ENCODE measurements around the gene CD164.

Gene CD164

DNA sequence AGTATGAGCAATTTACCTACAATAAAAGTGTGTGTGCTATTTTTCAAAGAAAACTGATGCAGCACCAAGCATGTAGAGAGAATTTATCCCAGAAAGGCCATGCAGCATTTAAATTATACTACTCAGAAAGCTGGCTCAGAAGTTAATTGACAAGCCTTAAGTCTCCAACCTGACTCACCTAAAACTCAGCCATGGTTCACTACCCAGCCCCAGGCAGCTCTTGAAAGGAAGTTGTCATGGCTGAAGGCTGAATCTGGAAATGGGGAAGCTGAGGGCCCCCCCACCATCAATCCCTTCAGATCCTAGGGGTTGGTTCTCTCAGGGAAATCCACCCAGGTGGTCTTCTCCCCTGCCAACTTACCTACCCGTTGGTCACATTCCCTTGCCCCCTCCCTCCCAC is 38.5 kb upstream of the CD164 start:
- H3K36me3 ChIP-seq: peaks cover 0 to under 1% (median 0%) of the 10 kb centered on the region in 3 donors
- no peak for DNase-seq
- TF ChIP-seq CTCF (IDR thresholded peaks at IDR 0.05): no peak
- H3K4me1 ChIP-seq: no peaks in the 10 kb centered on the region
- H3K27ac ChIP-seq: no peak overlapping the region
- no peaks in the 10 kb centered on the region for H3K9me3 ChIP-seq
- no peak overlapping the region for H3K4me3 ChIP-seq
- H3K27me3 ChIP-seq: no peaks in the 10 kb centered on the region
- intact Hi-C loops (cut with DNase I; ENCODE audit: low total_unique reads): no loop called here

DNA sequence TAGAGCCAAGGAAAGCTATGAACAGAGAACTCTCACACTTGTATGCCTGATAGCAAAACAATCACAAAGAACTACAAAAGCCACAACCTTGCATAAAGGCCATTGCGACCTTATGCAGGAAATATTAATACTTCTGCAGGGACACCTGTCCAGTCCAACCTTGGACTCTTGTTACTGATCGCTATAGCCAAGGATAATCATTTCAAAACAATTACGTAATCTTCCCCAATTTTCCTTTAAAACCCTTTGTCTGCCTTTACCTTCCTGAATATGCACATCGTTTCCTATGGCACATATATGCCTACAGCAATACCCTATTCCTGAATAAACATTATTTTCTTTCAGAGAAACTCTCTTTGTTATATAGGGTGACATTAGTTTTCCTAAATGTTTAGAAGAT is 35.4 kb upstream of the CD164 start:
- no peak for TF ChIP-seq CTCF (IDR thresholded peaks at IDR 0.05)
- intact Hi-C loops (cut with DNase I; ENCODE audit: low total_unique reads): no loop called here

DNA sequence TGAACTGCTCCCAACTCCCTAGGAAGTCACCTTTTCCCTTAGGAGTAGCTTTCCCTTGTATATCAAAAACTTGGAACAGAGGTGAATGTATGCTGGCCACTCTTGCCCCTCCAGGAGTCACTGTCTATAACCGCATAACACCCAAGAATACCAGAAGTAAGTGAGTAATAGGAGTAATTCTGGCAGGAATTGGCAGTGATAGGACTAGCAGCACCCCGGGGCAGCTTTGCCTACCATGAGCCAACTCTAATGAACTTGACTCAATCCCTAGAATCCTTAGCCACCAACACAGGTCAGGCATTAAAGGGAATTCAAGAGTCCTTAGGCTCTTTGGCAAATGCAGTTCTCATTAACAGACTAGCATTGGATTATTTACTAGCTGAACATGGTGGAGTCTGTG is 28.8 kb upstream of the CD164 start:
- Histone ChIP-seq H3K4me3 (no peak overlapping the region), H3K9me3 (no peaks in the 10 kb centered on the region), H3K36me3 (peaks cover 0 to 5% (median 0%) of the 10 kb centered on the region in 3 donors), H3K27ac (no peak overlapping the region), H3K27me3 (no peaks in the 10 kb centered on the region), H3K4me1 (no peaks in the 10 kb centered on the region)
- no peak for TF ChIP-seq CTCF (IDR thresholded peaks at IDR 0.05)
- intact Hi-C loops (cut with DNase I; ENCODE audit: low total_unique reads): no loop called here
- DNase-seq: no peak

More for the DNA sequence above, 35.4 kb upstream of the CD164 start:
- Histone ChIP-seq H3K4me3 (no peak overlapping the region), H3K4me1 (no peaks in the 10 kb centered on the region), H3K27ac (no peak overlapping the region), H3K36me3 (peaks cover 0 to 5% (median 0%) of the 10 kb centered on the region in 3 donors), H3K27me3 (no peaks in the 10 kb centered on the region), H3K9me3 (no peaks in the 10 kb centered on the region)
- DNase-seq: no peak

DNA sequence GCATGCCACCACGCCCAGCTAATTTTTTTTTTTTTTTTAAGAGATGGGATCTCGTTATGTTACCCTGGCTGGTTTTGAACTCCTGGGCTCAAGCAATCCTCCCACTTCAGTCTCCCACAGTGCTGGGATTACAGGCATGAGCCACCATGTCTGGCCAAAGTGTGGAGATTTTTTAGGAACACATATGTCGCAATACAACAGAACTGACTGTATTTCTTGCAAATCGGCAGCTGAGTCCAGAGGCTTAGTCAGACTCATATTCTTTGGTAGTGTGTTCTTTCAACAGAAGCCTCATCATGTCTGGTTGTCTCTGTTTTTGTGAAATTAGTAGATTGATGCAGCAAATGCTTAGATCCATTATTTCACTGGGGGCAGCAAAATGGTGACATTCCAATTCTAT is 23.9 kb upstream of the CD164 start:
- intact Hi-C loops (cut with DNase I; ENCODE audit: low total_unique reads): no loop called here
- H3K36me3 ChIP-seq: no peaks in the 10 kb centered on the region
- H3K27ac ChIP-seq: no peak overlapping the region
- no peak for TF ChIP-seq CTCF (IDR thresholded peaks at IDR 0.05)
- no peaks in the 10 kb centered on the region for H3K27me3 ChIP-seq
- no peaks in the 10 kb centered on the region for H3K4me1 ChIP-seq
- H3K4me3 ChIP-seq: no peak overlapping the region
- DNase-seq: no peak
- H3K9me3 ChIP-seq: no peaks in the 10 kb centered on the region

- TF ChIP-seq CTCF (IDR thresholded peaks at IDR 0.05): no peak
- H3K4me3 ChIP-seq: no peak overlapping the region
- H3K4me1 ChIP-seq: no peaks in the 10 kb centered on the region
- no peaks in the 10 kb centered on the region for H3K36me3 ChIP-seq
- no peaks in the 10 kb centered on the region for H3K27me3 ChIP-seq
- DNase-seq: no peak
- H3K27ac ChIP-seq: no peak overlapping the region
- H3K9me3 ChIP-seq: no peaks in the 10 kb centered on the region
- intact Hi-C loops (cut with DNase I; ENCODE audit: low total_unique reads): no loop called here
Measured at GRCh38 chr6:109397020-109397419, 14.8 kb upstream of the CD164 start.

- no peaks in the 10 kb centered on the region for H3K9me3 ChIP-seq
- no peaks in the 10 kb centered on the region for H3K4me1 ChIP-seq
- H3K36me3 ChIP-seq: no peaks in the 10 kb centered on the region
- no peak overlapping the region for H3K4me3 ChIP-seq
- H3K27ac ChIP-seq: no peak overlapping the region
- H3K27me3 ChIP-seq: no peaks in the 10 kb centered on the region
- DNase-seq: no peak
- intact Hi-C loops (cut with DNase I; ENCODE audit: low total_unique reads): no loop called here
- TF ChIP-seq CTCF (IDR thresholded peaks at IDR 0.05): no peak
Measured at GRCh38 chr6:109396046-109396718, 13.9 kb upstream of the CD164 start.
